Measurements from ENCODE around the gene CERS6. TPM values are rescaled to one million over a fixed set of nuclear protein-coding genes. Genes with fewer than 3 reads are reported as not detected.

CERS6 gene
- total and polyA plus RNA-seq, 2 of the 8 experiments (the other 6 are each of a cell fraction or from before 2014, with no cell fraction given), result 6.8 to 28.2 TPM

DNA sequence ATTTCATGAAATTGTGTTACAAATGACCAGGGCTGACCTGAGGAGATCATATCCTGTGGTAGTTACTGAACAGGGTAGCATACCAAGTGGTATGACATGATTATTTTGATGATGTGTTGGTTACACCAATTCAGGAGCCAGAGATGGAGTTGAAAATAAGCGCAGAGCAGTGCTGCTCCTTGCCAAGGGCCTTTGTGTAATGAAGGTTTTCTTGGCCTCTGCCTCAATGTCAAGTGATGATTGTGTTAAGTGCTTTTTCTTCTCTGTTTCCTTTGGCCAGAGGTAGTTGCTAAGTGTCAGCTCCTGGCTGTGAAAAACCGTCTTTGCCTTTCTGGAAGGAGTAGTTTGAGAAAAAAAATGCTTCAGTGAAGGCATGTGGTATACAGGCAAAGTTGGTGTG, 131.2 kb downstream of the CERS6 start:
- H2BK120ac ChIP-seq (replicated peaks; ENCODE audit: low read depth, low read length), result no peak overlapping the region
- no peak overlapping the region for H3K23ac ChIP-seq (ENCODE audit: insufficient read length)
- H3K56ac ChIP-seq (replicated peaks; ENCODE audit: insufficient read length, low read depth, low read length), result no peak overlapping the region
- H3K4me2 ChIP-seq (ENCODE audit: insufficient read depth in 1 of 2, low read depth in 2 of 2, low read length in 2 of 2), result no peak overlapping the region
- no peak overlapping the region for H3K27ac ChIP-seq (ENCODE audit: low read depth, low read length)
- TF ChIP-seq CBX5 (IDR thresholded peaks at IDR 0.05; ENCODE audit: low read depth, low read length), result no peak
- TF ChIP-seq BRCA1 (IDR thresholded peaks at IDR 0.05; ENCODE audit: low read depth, low read length), result no peak
- TF ChIP-seq POLR2A (IDR thresholded peaks at IDR 0.05; ENCODE audit: control extremely low read depth in 1 of 2, low read depth in 2 of 2, low read length in 2 of 2), result no peak
- no peak for TF ChIP-seq CHD1 (IDR thresholded peaks at IDR 0.05; ENCODE audit: low read depth, low read length)
- no peak for TF ChIP-seq MAFK (IDR thresholded peaks at IDR 0.05; ENCODE audit: low read depth, low read length)
- no peak for TF ChIP-seq RBBP5 (IDR thresholded peaks at IDR 0.05; ENCODE audit: borderline replicate concordance, low read depth, low read length)
- TF ChIP-seq SP2 (IDR thresholded peaks at IDR 0.05; ENCODE audit: low read length), result no peak
- peaks cover 0 to 9% of the 10 kb centered on the region in 2 experiments; a peak in 3 of 4 replicates for H3K79me2 ChIP-seq (ENCODE audit: control insufficient read depth in 1 of 2, insufficient read depth in 2 of 2, low read length in 2 of 2)
- no peak overlapping the region for H3K4ac ChIP-seq (replicated peaks; ENCODE audit: insufficient read length, low read depth, low read length)
- no peaks in the 10 kb centered on the region for H4K20me1 ChIP-seq (replicated peaks in 1 of 2; ENCODE audit: control insufficient read depth in 1 of 2, insufficient read depth in 2 of 2, low read length in 2 of 2)
- H2BK20ac ChIP-seq (ENCODE audit: low read length), result no peak overlapping the region
- no peak overlapping the region for H2AK5ac ChIP-seq (ENCODE audit: low read depth, low read length)
- no peaks in the 10 kb centered on the region for H3K27me3 ChIP-seq (replicated peaks in 1 of 4; ENCODE audit: control insufficient read depth in 3 of 4, extremely low read depth in 1 of 4, insufficient read depth in 3 of 4, low read length in 3 of 4)
- H3K23me2 ChIP-seq (ENCODE audit: low read depth, low read length), result no peaks in the 10 kb centered on the region; the same call in 1 of the 2 replicates
- no peak overlapping the region for H4K8ac ChIP-seq (ENCODE audit: extremely low read depth, insufficient read depth, low read length)
- ChIA-PET POLR2A (ENCODE audit: partially characterized antibody) (no interaction called here), CTCF (ENCODE audit: partially characterized antibody) (interaction anchor here (1.5 kb wide), 1 partner anchor 59 kb away, joined by 5 read pairs; no protein-coding TSS in a partner anchor)
- H2BK15ac ChIP-seq (ENCODE audit: low read length), result no peak overlapping the region
- no peak for DNase-seq (ENCODE audit: low read depth in 1 of 2, low spot score in 2 of 2)
- H3K18ac ChIP-seq (ENCODE audit: extremely low read depth, low read length), result no peak overlapping the region
- H2AFZ ChIP-seq (ENCODE audit: low read length), result no peak overlapping the region
- H2BK5ac ChIP-seq (ENCODE audit: low read depth, low read length), result no peak overlapping the region
- H4K5ac ChIP-seq (ENCODE audit: insufficient read length, low read depth, low read length), result no peak overlapping the region
- no peaks in the 10 kb centered on the region; a peak in 1 of 4 replicates for H3K9me3 ChIP-seq (ENCODE audit: insufficient read depth in 2 of 2, low read depth in 1 of 2, low read length in 1 of 2)
- no peak overlapping the region for H2BK12ac ChIP-seq (ENCODE audit: low read depth, low read length)
- H3K4me3 ChIP-seq (ENCODE audit: extremely low read depth in 1 of 4, insufficient read depth in 2 of 4, low read depth in 3 of 4, low read length in 4 of 4), result no peak overlapping the region
- peaks cover 2 to 15% (median 8%) of the 10 kb centered on the region in 4 experiments for H3K4me1 ChIP-seq (replicated peaks in 1 of 4; ENCODE audit: control insufficient read depth in 3 of 4, insufficient read depth in 4 of 4, low read length in 3 of 4)
- WGBS, 2 experiments (ENCODE audit: extremely low coverage in 1 of 2, insufficient coverage in 1 of 2, insufficient read length in 1 of 2, insufficient replicate concordance in 2 of 2, low coverage in 1 of 2, low lambda C conversion rate in 2 of 2, missing lambda C conversion rate in 1 of 2), result 88% methylated on average over 2 of the region's 2 CpGs; no CpG with 5 or more reads in 1 of the 2 experiments
- H3K36me3 ChIP-seq (ENCODE audit: control insufficient read depth in 2 of 4, insufficient read depth in 4 of 4, low read length in 3 of 4), result no peaks in the 10 kb centered on the region
- H3K14ac ChIP-seq (ENCODE audit: insufficient read length), result no peak overlapping the region
- no peak overlapping the region for H3K9ac ChIP-seq (replicated peaks in 1 of 4; ENCODE audit: extremely low read depth in 1 of 4, low read depth in 3 of 4, low read length in 3 of 4)
- FAIRE-seq, result no peak
- H3K79me1 ChIP-seq (ENCODE audit: low read depth, low read length), result peaks cover 3% of the 10 kb centered on the region; the same call in 1 of the 2 replicates
- no peak overlapping the region for H4K91ac ChIP-seq (replicated peaks; ENCODE audit: insufficient read length, low read length)
